GM13976 (cell line): Measurements from ENCODE around the gene HHIP.
"Not testable (repeated sequence)": the region's sequence is repeated elsewhere in the genome, so short reads cannot be mapped to it uniquely, and the experiment has no call there.

ENCODE experiments used
- DNase-seq: peaks from one replicate; pipeline ENCODE4 v3.0.0; 2012; ENCODE audit warnings: low spot score
- in situ Hi-C: fragments of 300-500 bp; cut with MboI; formaldehyde crosslinking; loops from one replicate; pipeline ENCODE4 v1.12.0; 2022; ENCODE audit warnings: low sequenced_read_pairs, mixed read lengths, inconsistent platforms; ENCODE audit not compliant: unreplicated experiment
- TF ChIP-seq, protein P1 (sequence below): IDR thresholded peaks from 2 replicates; pipeline ENCODE4 v1.5.1; 2012; ENCODE audit warnings: borderline replicate concordance, mild to moderate bottlenecking; ENCODE audit not compliant: insufficient read depth; ENCODE audit errors: extremely low read depth, missing control alignments, control extremely low read depth

The HHIP gene

DNA sequence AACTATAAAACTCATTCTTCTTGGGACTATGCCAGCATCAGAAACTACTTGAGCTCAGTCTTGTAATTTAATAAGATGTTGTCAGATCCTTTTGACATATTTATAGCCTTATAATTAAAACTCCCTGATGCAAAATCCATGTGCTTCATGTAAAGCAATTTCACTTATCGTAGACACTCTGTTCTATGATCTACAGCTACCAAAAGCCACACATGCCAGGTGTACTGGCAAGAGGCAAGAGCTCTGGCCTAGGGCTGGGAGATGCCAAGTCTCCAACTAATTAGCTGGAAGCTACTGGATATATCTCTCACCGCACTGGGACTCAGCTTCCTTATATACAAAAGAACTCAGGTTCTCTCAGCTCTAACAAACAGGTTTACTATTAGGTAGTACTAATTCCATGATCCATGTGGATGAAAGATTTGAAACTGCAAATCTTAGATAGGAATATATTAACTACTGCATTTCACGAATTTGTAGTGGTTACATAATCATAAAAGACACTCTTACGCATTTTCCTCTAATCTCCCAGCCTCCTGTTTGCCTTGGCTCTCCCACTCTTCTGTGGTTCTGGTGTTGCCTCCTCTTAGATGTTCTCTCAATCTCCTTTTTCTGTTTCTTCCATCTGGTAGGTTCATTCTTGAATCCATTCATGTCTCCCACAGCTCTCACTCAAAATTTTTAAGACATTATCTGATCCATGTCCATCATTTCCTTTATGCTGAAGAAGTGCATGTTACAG, 103.0 kb downstream of the HHIP start:
- DNase-seq, result no peak
- in situ Hi-C loops, result no loop called here
- TF ChIP-seq, protein P1, sequence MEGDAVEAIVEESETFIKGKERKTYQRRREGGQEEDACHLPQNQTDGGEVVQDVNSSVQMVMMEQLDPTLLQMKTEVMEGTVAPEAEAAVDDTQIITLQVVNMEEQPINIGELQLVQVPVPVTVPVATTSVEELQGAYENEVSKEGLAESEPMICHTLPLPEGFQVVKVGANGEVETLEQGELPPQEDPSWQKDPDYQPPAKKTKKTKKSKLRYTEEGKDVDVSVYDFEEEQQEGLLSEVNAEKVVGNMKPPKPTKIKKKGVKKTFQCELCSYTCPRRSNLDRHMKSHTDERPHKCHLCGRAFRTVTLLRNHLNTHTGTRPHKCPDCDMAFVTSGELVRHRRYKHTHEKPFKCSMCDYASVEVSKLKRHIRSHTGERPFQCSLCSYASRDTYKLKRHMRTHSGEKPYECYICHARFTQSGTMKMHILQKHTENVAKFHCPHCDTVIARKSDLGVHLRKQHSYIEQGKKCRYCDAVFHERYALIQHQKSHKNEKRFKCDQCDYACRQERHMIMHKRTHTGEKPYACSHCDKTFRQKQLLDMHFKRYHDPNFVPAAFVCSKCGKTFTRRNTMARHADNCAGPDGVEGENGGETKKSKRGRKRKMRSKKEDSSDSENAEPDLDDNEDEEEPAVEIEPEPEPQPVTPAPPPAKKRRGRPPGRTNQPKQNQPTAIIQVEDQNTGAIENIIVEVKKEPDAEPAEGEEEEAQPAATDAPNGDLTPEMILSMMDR, result no peak

DNA sequence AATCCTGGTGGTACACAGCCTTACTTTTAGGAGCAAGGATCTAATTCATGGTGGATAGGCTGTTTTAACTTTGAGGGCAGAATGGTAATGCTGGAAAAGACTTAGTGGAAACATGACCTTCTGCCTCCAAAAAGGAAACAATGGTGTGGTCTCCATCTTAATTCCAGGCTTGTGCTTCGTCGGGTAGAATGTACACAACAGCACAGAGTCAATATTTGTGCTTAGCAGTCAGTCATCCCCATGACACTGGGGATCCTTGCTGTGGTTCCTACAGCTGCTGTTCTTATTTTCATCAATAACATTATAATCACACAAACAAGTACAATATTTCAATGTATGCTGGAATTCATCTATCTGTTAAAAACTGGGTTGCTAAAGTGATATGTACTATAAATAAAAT, 104.4 kb downstream of the HHIP start:
- DNase-seq, result no peak
- in situ Hi-C loops, result no loop called here
- TF ChIP-seq, protein P1, result no peak

DNA sequence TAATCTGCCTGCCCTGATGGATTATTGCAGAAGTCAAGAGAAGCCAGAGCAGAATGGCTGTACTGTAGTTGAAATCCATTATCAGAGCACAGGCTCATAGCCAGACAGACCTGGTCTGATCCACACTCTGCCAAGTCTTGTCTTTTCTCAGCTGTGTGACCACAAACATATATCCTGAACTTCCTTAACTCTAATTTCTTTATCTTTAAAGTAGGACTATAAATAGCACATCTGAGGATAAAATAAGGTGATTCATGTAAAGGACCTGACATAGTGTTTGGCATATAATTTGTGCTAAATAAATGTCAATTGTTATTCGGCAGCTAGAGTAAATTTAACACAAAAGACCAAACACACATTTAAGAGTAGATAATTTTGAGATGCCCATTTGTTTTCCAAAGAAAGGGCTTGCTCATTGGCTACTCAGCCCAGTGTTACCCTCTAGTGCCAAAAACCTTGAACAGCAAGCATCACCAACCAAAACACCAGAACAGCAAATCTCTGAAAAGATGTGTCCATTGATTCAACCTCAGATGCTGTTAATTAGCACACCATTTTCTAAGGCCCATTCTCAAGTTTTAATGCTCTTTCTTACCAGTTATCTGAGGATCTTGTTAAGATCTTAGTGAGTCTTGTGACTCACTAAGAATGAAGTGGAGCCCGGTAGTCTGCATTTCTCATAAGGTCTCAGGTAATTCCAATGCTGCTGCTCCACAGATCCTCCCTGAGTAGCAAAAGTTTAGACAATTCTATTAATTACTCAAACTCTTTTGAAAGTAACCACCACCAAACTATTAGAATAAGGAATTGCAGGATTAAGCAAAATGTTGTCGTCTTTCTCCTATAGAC, 108.8 kb downstream of the HHIP start:
- TF ChIP-seq, protein P1, result no peak
- in situ Hi-C loops, result no loop called here
- DNase-seq, result peak; percentile 5

DNA sequence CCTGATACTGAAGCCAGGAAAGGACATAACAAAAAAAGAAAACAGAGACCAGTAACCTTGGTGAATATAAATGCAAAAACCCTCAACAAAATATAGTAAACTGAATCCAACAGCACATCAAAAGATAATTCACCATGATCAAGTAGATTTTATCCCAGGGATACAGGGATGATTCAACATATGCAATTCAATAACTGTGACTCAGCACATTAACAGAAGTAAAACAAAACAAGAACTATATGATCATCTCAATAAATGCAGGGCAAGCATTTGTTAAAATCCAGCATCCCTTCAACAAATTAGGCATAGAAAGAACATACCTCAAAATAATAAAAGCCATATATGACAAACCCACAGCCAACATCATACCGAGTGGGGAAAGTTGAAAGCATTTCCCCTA, 112.0 kb downstream of the HHIP start:
- TF ChIP-seq, protein P1, result no peak
- in situ Hi-C loops, result no loop called here
- no peak for DNase-seq

DNA sequence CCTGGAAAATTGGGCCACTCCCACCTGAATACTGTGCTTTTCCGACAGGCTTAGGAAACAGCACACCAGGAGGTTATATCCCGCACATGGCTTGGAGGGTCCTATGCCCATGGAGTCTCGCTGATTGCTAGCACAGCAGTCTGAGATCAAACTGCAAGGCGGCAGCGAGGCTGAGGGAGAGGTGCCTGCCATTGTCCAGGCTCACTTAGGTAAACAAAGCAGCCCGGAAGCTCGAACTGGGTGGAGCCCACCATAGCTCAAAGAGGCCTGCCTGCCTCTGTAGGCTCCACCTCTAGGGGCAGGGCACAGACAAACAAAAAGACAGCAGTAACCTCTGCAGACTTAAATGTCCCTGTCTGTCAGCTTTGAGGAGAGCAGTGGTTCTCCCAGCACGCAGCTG, 122.9 kb downstream of the HHIP start:
- in situ Hi-C loops, DNase-seq: not testable (repeated sequence)

DNA sequence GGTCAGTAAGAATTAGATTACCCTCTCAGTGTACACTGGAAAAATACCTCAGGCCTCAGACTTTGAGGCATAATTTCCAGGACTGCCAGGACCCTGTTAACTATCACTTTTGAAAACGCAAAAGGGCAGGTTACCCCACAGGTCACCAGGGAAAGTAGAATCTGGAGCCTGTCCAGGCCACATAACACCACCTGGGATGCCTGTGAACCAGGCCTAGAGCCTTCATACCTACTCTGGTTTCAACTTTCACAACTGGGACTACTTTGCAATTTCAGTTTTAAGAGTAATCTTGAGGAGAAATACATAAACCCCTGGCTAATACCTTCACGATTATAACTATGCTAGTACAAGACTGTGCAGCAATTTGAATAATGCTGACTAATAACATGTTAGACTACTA, 132.4 kb downstream of the HHIP start:
- DNase-seq, result no peak
- TF ChIP-seq, protein P1, result no peak
- in situ Hi-C loops, result loop anchor here (25.0 kb wide), 1 partner anchor 591 kb away; no protein-coding TSS in a partner anchor

DNA sequence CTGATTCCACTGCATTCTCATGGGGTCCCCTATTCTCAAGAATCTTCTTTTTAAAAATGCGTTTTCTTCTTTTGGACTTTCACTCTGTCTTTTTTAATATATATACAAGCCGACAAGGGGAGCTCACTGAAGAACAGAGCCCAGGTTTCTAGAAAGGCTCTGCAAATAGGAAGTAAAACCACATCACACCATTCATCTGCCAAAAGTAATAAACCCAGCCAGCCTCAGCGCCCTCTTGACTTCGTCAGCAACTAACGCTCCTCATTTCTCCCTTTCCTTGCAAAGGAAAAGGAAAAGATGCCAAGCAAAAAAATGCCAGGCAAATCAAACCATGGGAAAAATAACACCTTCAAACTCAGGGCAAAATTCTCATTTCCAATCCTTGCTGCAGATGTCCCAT, 136.4 kb downstream of the HHIP start:
- in situ Hi-C loops, result loop anchor here (25.0 kb wide), 1 partner anchor 595 kb away; no protein-coding TSS in a partner anchor
- TF ChIP-seq, protein P1, result no peak
- no peak for DNase-seq
